ENCODE results near the gene PGGT1B.
"Not testable (repeated sequence)": the region's sequence is repeated elsewhere in the genome, so short reads cannot be mapped to it uniquely, and the experiment has no call there.

Gene PGGT1B

GRCh38 chr5:115263078-115263380 is 352 bp upstream of the PGGT1B start:
- Histone ChIP-seq H3K27me3 (ENCODE audit: control insufficient read depth, low read length) (no peaks in the 10 kb centered on the region), H3K4me2 (ENCODE audit: low read length) (peak overlapping the region; percentile 73), H3K4me1 (ENCODE audit: control insufficient read depth, low read length) (peaks cover 24% of the 10 kb centered on the region), H3K79me2 (ENCODE audit: control insufficient read depth, low read length) (peaks cover 46% of the 10 kb centered on the region), H3K4me3 (ENCODE audit: low read length) (peak overlapping the region; percentile 77), H4K20me1 (ENCODE audit: control insufficient read depth, insufficient read depth, low read depth, low read length) (no peaks in the 10 kb centered on the region), H3F3A (ENCODE audit: control insufficient read depth, insufficient read depth) (peaks cover 5% of the 10 kb centered on the region; the same call in 1 of the 2 replicates), H3K27ac (ENCODE audit: low read depth, low read length) (peak overlapping the region; percentile 67), H3K9me3 (ENCODE audit: control insufficient read depth, insufficient read depth, low read length) (no peaks in the 10 kb centered on the region), H3K9me2 (replicated peaks; ENCODE audit: control insufficient read depth, low read length) (no peaks in the 10 kb centered on the region), H3K36me3 (ENCODE audit: control insufficient read depth, low read length) (peaks cover 8% of the 10 kb centered on the region; the same call in 1 of the 2 replicates)
- TF ChIP-seq EZH2phosphoT487 (IDR thresholded peaks at IDR 0.05; ENCODE audit: borderline replicate concordance, low read length): no peak
- TF ChIP-seq CTCF (IDR thresholded peaks at IDR 0.05; ENCODE audit: low read depth, low read length, poor library complexity, severe bottlenecking): no peak

- H3K4me3 ChIP-seq (ENCODE audit: low read length): peak overlapping the region; percentile 77
- peaks cover under 1% of the 10 kb centered on the region; the same call in 1 of the 2 replicates for H3F3A ChIP-seq (ENCODE audit: control insufficient read depth, insufficient read depth)
- H4K20me1 ChIP-seq (ENCODE audit: control insufficient read depth, insufficient read depth, low read depth, low read length): no peaks in the 10 kb centered on the region
- no peaks in the 10 kb centered on the region for H3K9me2 ChIP-seq (replicated peaks; ENCODE audit: control insufficient read depth, low read length)
- peak overlapping the region; percentile 67 for H3K27ac ChIP-seq (ENCODE audit: low read depth, low read length)
- H3K27me3 ChIP-seq (ENCODE audit: control insufficient read depth, low read length): no peaks in the 10 kb centered on the region
- TF ChIP-seq CTCF (IDR thresholded peaks at IDR 0.05; ENCODE audit: low read depth, low read length, poor library complexity, severe bottlenecking) (no peak), EZH2phosphoT487 (IDR thresholded peaks at IDR 0.05; ENCODE audit: borderline replicate concordance, low read length) (no peak)
- H3K9me3 ChIP-seq (ENCODE audit: control insufficient read depth, insufficient read depth, low read length): no peaks in the 10 kb centered on the region
- H3K4me1 ChIP-seq (ENCODE audit: control insufficient read depth, low read length): peaks cover 24% of the 10 kb centered on the region
- peaks cover 55% of the 10 kb centered on the region for H3K79me2 ChIP-seq (ENCODE audit: control insufficient read depth, low read length)
- H3K36me3 ChIP-seq (ENCODE audit: control insufficient read depth, low read length): peaks cover 8% of the 10 kb centered on the region; the same call in 1 of the 2 replicates
- H3K4me2 ChIP-seq (ENCODE audit: low read length): peak overlapping the region; percentile 73
Observed at GRCh38 chr5:115262011-115262320, 711 bp downstream of the PGGT1B start.

GRCh38 chr5:115260248-115260647 is 2.4 kb downstream of the PGGT1B start:
- no peaks in the 10 kb centered on the region for H3F3A ChIP-seq (ENCODE audit: control insufficient read depth, insufficient read depth)
- no peaks in the 10 kb centered on the region for H4K20me1 ChIP-seq (ENCODE audit: control insufficient read depth, insufficient read depth, low read depth, low read length)
- H3K4me1 ChIP-seq (ENCODE audit: control insufficient read depth, low read length): peaks cover 24% of the 10 kb centered on the region
- no peaks in the 10 kb centered on the region for H3K9me2 ChIP-seq (replicated peaks; ENCODE audit: control insufficient read depth, low read length)
- peaks cover 16% of the 10 kb centered on the region; the same call in 1 of the 2 replicates for H3K36me3 ChIP-seq (ENCODE audit: control insufficient read depth, low read length)
- H3K79me2 ChIP-seq (ENCODE audit: control insufficient read depth, low read length): peaks cover 73% of the 10 kb centered on the region
- H3K4me2 ChIP-seq (ENCODE audit: low read length): peak overlapping the region; percentile 73
- no peak overlapping the region for H3K27ac ChIP-seq (ENCODE audit: low read depth, low read length)
- H3K27me3 ChIP-seq (ENCODE audit: control insufficient read depth, low read length): no peaks in the 10 kb centered on the region
- peak overlapping the region; percentile 77 for H3K4me3 ChIP-seq (ENCODE audit: low read length)
- H3K9me3 ChIP-seq (ENCODE audit: control insufficient read depth, insufficient read depth, low read length): no peaks in the 10 kb centered on the region
- no peak for TF ChIP-seq CTCF (IDR thresholded peaks at IDR 0.05; ENCODE audit: low read depth, low read length, poor library complexity, severe bottlenecking)
- TF ChIP-seq EZH2phosphoT487 (IDR thresholded peaks at IDR 0.05; ENCODE audit: borderline replicate concordance, low read length): no peak

GRCh38 chr5:115257981-115258380 is 4.7 kb downstream of the PGGT1B start:
- Histone ChIP-seq H3K9me2 (replicated peaks; ENCODE audit: control insufficient read depth, low read length) (no peaks in the 10 kb centered on the region), H3K27ac (ENCODE audit: low read depth, low read length) (no peak overlapping the region), H3K79me2 (ENCODE audit: control insufficient read depth, low read length) (peaks cover 94% of the 10 kb centered on the region), H3K4me1 (ENCODE audit: control insufficient read depth, low read length) (peaks cover 19% of the 10 kb centered on the region), H3K27me3 (ENCODE audit: control insufficient read depth, low read length) (no peaks in the 10 kb centered on the region), H3K4me3 (ENCODE audit: low read length) (no peak overlapping the region), H3K9me3 (ENCODE audit: control insufficient read depth, insufficient read depth, low read length) (no peaks in the 10 kb centered on the region), H4K20me1 (ENCODE audit: control insufficient read depth, insufficient read depth, low read depth, low read length) (no peaks in the 10 kb centered on the region), H3K36me3 (ENCODE audit: control insufficient read depth, low read length) (peaks cover 16% of the 10 kb centered on the region; the same call in 1 of the 2 replicates), H3K4me2 (ENCODE audit: low read length) (no peak overlapping the region), H3F3A (ENCODE audit: control insufficient read depth, insufficient read depth) (no peaks in the 10 kb centered on the region)
- no peak for TF ChIP-seq CTCF (IDR thresholded peaks at IDR 0.05; ENCODE audit: low read depth, low read length, poor library complexity, severe bottlenecking)
- TF ChIP-seq EZH2phosphoT487 (IDR thresholded peaks at IDR 0.05; ENCODE audit: borderline replicate concordance, low read length): no peak

GRCh38 chr5:115249379-115249778 is 13.3 kb downstream of the PGGT1B start:
- H3K9me3 ChIP-seq (ENCODE audit: control insufficient read depth, insufficient read depth, low read length); H3K9me2 ChIP-seq (replicated peaks; ENCODE audit: control insufficient read depth, low read length); H3K4me1 ChIP-seq (ENCODE audit: control insufficient read depth, low read length); H3K4me3 ChIP-seq (ENCODE audit: low read length); H3K27ac ChIP-seq (ENCODE audit: low read depth, low read length); H3K27me3 ChIP-seq (ENCODE audit: control insufficient read depth, low read length); H4K20me1 ChIP-seq (ENCODE audit: control insufficient read depth, insufficient read depth, low read depth, low read length); H3F3A ChIP-seq (ENCODE audit: control insufficient read depth, insufficient read depth); H3K4me2 ChIP-seq (ENCODE audit: low read length): not testable (repeated sequence)
- Histone ChIP-seq H3K79me2 (ENCODE audit: control insufficient read depth, low read length) (peaks cover 35% of the 10 kb centered on the region), H3K36me3 (ENCODE audit: control insufficient read depth, low read length) (peaks cover 14% of the 10 kb centered on the region; the same call in 1 of the 2 replicates)

Measured in DOHH2 (cell line).